H1 (cell line): ENCODE data around the gene PRSS38. TPM values are rescaled to one million over a fixed set of nuclear protein-coding genes. Genes with fewer than 3 reads are reported as not detected.

Experiments used
- CTCF ChIA-PET: fragments of 300-600 bp; sonication (Branson Sonifier 250); formaldehyde crosslinking; loops from one replicate; lab custom pipeline; 2021; ENCODE audit not compliant: partially characterized antibody; lab: Charles Lee
- POLR2A ChIA-PET: fragments of 300-600 bp; sonication (Branson Sonifier 250); formaldehyde crosslinking; loops from one replicate; lab custom pipeline; 2021; ENCODE audit warnings: inconsistent platforms; ENCODE audit not compliant: partially characterized antibody; lab: Charles Lee
- DNase-seq, 2 experiments: peaks; one replicate each; pipeline versions ENCODE4 v3.0.0 to v3.0.0-alpha.2; 2010 to 2022; ENCODE audit warnings: low spot score in 2 of 2, low read depth in 1 of 2, mixed read lengths in 1 of 2
- FAIRE-seq: peaks from 2 replicates; lab custom pipeline; 2011; peaks lifted over from hg19 to GRCh38; lab: Jason Lieb, UNC
- H2AFZ ChIP-seq: 2 replicates; pipeline ENCODE4 v1.8.1; 2012; ENCODE audit warnings: low read length, inconsistent platforms
- H2AK5ac ChIP-seq: 2 replicates; pipeline ENCODE4 v1.6.1; 2013; ENCODE audit warnings: low read depth, low read length
- H2BK120ac ChIP-seq: replicated peaks from 2 replicates; pipeline ENCODE3; 2013; ENCODE audit warnings: low read depth, low read length, inconsistent platforms
- H2BK12ac ChIP-seq: 2 replicates; pipeline ENCODE4 v1.6.1; 2013; ENCODE audit warnings: low read depth, low read length
- H2BK15ac ChIP-seq: 2 replicates; pipeline ENCODE4 v1.6.1; 2013; ENCODE audit warnings: low read length
- H2BK20ac ChIP-seq: 2 replicates; pipeline ENCODE4 v1.6.1; 2013; ENCODE audit warnings: low read length
- H2BK5ac ChIP-seq: 2 replicates; pipeline ENCODE4 v1.6.1; 2013; ENCODE audit warnings: low read depth, low read length
- H3K14ac ChIP-seq: 2 replicates; pipeline ENCODE4 v1.6.1; 2013; ENCODE audit warnings: inconsistent platforms; ENCODE audit not compliant: insufficient read length
- H3K18ac ChIP-seq: 2 replicates; pipeline ENCODE4 v1.6.1; 2013; ENCODE audit warnings: low read length; ENCODE audit errors: extremely low read depth
- H3K23ac ChIP-seq: 2 replicates; pipeline ENCODE4 v1.6.1; 2013; ENCODE audit warnings: inconsistent platforms; ENCODE audit not compliant: insufficient read length
- H3K23me2 ChIP-seq: 2 replicates; pipeline ENCODE4 v1.6.1; 2013; ENCODE audit warnings: low read depth, low read length
- H3K27ac ChIP-seq: 2 replicates; pipeline ENCODE4 v1.6.1; 2011; ENCODE audit warnings: low read depth, low read length, inconsistent platforms
- H3K27me3 ChIP-seq, 4 experiments: replicated peaks in 1 of 4; 1 replicate in 1 of 4; 2 replicates in 3 of 4; pipeline versions ENCODE4 v1.6.1 to v1.8.1; 2011 to 2013; ENCODE audit warnings: low read length in 3 of 4, mild to moderate bottlenecking in 3 of 4, inconsistent platforms in 2 of 4, mixed read lengths in 2 of 4, moderate library complexity in 1 of 4; ENCODE audit not compliant: control insufficient read depth in 3 of 4, insufficient read depth in 3 of 4; ENCODE audit errors: extremely low read depth in 1 of 4
- H3K36me3 ChIP-seq, 4 experiments: 2 replicates each; pipeline versions ENCODE4 v1.6.1 to v1.8.1; 2011 to 2013; ENCODE audit warnings: mild to moderate bottlenecking in 4 of 4, low read length in 3 of 4, moderate library complexity in 2 of 4, control low read depth in 1 of 4, inconsistent platforms in 1 of 4; ENCODE audit not compliant: insufficient read depth in 4 of 4, control insufficient read depth in 2 of 4
- H3K4ac ChIP-seq: replicated peaks from 2 replicates; pipeline ENCODE3; 2013; ENCODE audit warnings: low read length, low read depth, mixed read lengths, inconsistent platforms; ENCODE audit not compliant: insufficient read length
- H3K4me1 ChIP-seq, 4 experiments: replicated peaks in 1 of 4; 1 replicate in 1 of 4; 2 replicates in 3 of 4; pipeline versions ENCODE4 v1.6.1 to v1.8.1; 2011 to 2013; ENCODE audit warnings: low read length in 3 of 4, inconsistent platforms in 2 of 4, mixed read lengths in 1 of 4; ENCODE audit not compliant: insufficient read depth in 4 of 4, control insufficient read depth in 3 of 4
- H3K4me2 ChIP-seq, 2 experiments: 2 replicates each; pipeline versions ENCODE4 v1.6.1 to v1.8.1; 2011 to 2013; ENCODE audit warnings: low read depth in 2 of 2, low read length in 2 of 2, control low read depth in 1 of 2, inconsistent platforms in 1 of 2, mild to moderate bottlenecking in 1 of 2; ENCODE audit not compliant: insufficient read depth in 1 of 2
- H3K4me3 ChIP-seq, 4 experiments: fragments of 200-600, 300-600 bp in 1 of 4; sonication (generic), shearing (Covaris generic), sonication (Bioruptor Twin) in 1 of 4; 2 replicates each; pipeline versions ENCODE4 v1.5.1 to v1.8.1; 2011 to 2016; ENCODE audit warnings: low read length in 4 of 4, low read depth in 3 of 4, control low read depth in 2 of 4, inconsistent platforms in 2 of 4, mild to moderate bottlenecking in 2 of 4, mixed read lengths in 1 of 4, moderate library complexity in 1 of 4; ENCODE audit not compliant: insufficient read depth in 2 of 4; ENCODE audit errors: extremely low read depth in 1 of 4
- H3K56ac ChIP-seq: replicated peaks from 2 replicates; pipeline ENCODE3; 2013; ENCODE audit warnings: low read depth, mild to moderate bottlenecking, mixed read lengths, low read length, inconsistent platforms; ENCODE audit not compliant: insufficient read length
- H3K79me1 ChIP-seq: 2 replicates; pipeline ENCODE4 v1.6.1; 2013; ENCODE audit warnings: low read depth, low read length, control low read depth
- H3K79me2 ChIP-seq, 2 experiments: 2 replicates each; pipeline versions ENCODE4 v1.6.1 to v1.8.1; 2012 to 2013; ENCODE audit warnings: low read length in 2 of 2, mild to moderate bottlenecking in 2 of 2, inconsistent platforms in 1 of 2; ENCODE audit not compliant: insufficient read depth in 2 of 2, control insufficient read depth in 1 of 2
- H3K9ac ChIP-seq, 4 experiments: replicated peaks in 1 of 4; 1 replicate in 1 of 4; 2 replicates in 3 of 4; pipeline versions ENCODE4 v1.6.1 to v1.8.1; 2011 to 2013; ENCODE audit warnings: low read depth in 3 of 4, low read length in 3 of 4, control low read depth in 2 of 4, mild to moderate bottlenecking in 2 of 4, moderate library complexity in 2 of 4, inconsistent platforms in 1 of 4; ENCODE audit errors: extremely low read depth in 1 of 4
- H3K9me3 ChIP-seq, 2 experiments: 2 replicates each; pipeline versions ENCODE4 v1.6.1 to v1.8.1; 2012 to 2013; ENCODE audit warnings: mild to moderate bottlenecking in 2 of 2, moderate library complexity in 2 of 2, control low read depth in 1 of 2, inconsistent platforms in 1 of 2, low read depth in 1 of 2, low read length in 1 of 2, mixed read lengths in 1 of 2; ENCODE audit not compliant: insufficient read depth in 2 of 2
- H4K20me1 ChIP-seq, 2 experiments: replicated peaks in 1 of 2; 2 replicates each; pipeline versions ENCODE3 to v1.8.1; 2011 to 2013; ENCODE audit warnings: inconsistent platforms in 2 of 2, low read length in 2 of 2, mild to moderate bottlenecking in 1 of 2; ENCODE audit not compliant: insufficient read depth in 2 of 2, control insufficient read depth in 1 of 2
- H4K5ac ChIP-seq: 2 replicates; pipeline ENCODE4 v1.6.1; 2013; ENCODE audit warnings: low read length, low read depth, mixed read lengths, inconsistent platforms; ENCODE audit not compliant: insufficient read length
- H4K8ac ChIP-seq: 2 replicates; pipeline ENCODE4 v1.8.0; 2013; ENCODE audit warnings: mild to moderate bottlenecking, moderate library complexity, low read length, inconsistent platforms; ENCODE audit not compliant: insufficient read depth; ENCODE audit errors: extremely low read depth
- H4K91ac ChIP-seq: replicated peaks from 2 replicates; pipeline ENCODE3; 2013; ENCODE audit warnings: low read length, mixed read lengths, inconsistent platforms; ENCODE audit not compliant: insufficient read length
- CEBPB ChIP-seq: IDR thresholded peaks from 2 replicates; pipeline ENCODE4 v1.6.1; 2012; ENCODE audit warnings: low read depth, low read length
- HDAC2 ChIP-seq, 2 experiments: fragments of 300-600 bp in 1 of 2; sonication (generic) in 1 of 2; IDR thresholded peaks; 2 replicates each; pipeline ENCODE4 v1.6.1; 2011 to 2012; ENCODE audit warnings: low read depth in 2 of 2, low read length in 2 of 2, mild to moderate bottlenecking in 2 of 2, moderate library complexity in 2 of 2, borderline replicate concordance in 1 of 2, inconsistent platforms in 1 of 2
- KDM5A ChIP-seq: fragments of 200-600 bp; IDR thresholded peaks from 2 replicates; pipeline ENCODE4 v1.7.1; 2012; ENCODE audit warnings: mild to moderate bottlenecking, low read length, inconsistent platforms, mixed read lengths
- PHF8 ChIP-seq: fragments of 200-600 bp; sonication (generic); conservative IDR thresholded peaks from 2 replicates; pipeline ENCODE4 v1.7.1; 2012; ENCODE audit warnings: low read depth, mild to moderate bottlenecking, inconsistent platforms, low read length, moderate library complexity
- SUZ12 ChIP-seq: fragments of 200-600 bp; sonication (generic); IDR thresholded peaks from 2 replicates; pipeline ENCODE4 v1.6.1; 2012; ENCODE audit warnings: mild to moderate bottlenecking, inconsistent platforms, low read length, moderate library complexity, mixed read lengths
- WGBS, 2 experiments: shearing (Covaris generic) in 1 of 2; methylation state at CpG; one replicate each; pipeline versions ENCODE4 v1.1.6 to v1.1.7; 2013 to 2015; ENCODE audit warnings: low lambda C conversion rate in 2 of 2, mixed read lengths in 2 of 2, inconsistent platforms in 1 of 2, low coverage in 1 of 2, missing lambda C conversion rate in 1 of 2; ENCODE audit not compliant: insufficient replicate concordance in 2 of 2, insufficient coverage in 1 of 2, insufficient read length in 1 of 2; ENCODE audit errors: extremely low coverage in 1 of 2, missing lambda C conversion rate in 1 of 2; 5-methylcytosine and 5-hydroxymethylcytosine counted together
- polyA plus RNA-seq, 7 experiments: library from polyadenylated mRNA; depleted of rRNA in 3 of 7; stranded (reverse) in 5 of 7; unstranded in 2 of 7; fragments of >200 nt in 5 of 7; fragments of 200-250 nt in 2 of 7; gene quantifications; 1 replicate in 5 of 7; 2 replicates in 1 of 7; 4 replicates in 1 of 7; pipeline versions ENCODE4 v1.2.1 to v1.2.3, GENCODE V29; 2011 to 2013; ENCODE audit warnings: missing spikeins in 2 of 7, mixed read lengths in 2 of 7
- total RNA-seq: library from RNA; stranded (reverse); fragmentation: NEBNext Ultra II Directional; extraction: Animal tissue kit (Norgen Biotek cat#: 25700); gene quantifications from 2 replicates; pipeline ENCODE4 v1.2.1, GENCODE V29; 2021
- TF ChIP-seq, protein P1 (sequence below): IDR thresholded peaks from 2 replicates; pipeline ENCODE4 v1.6.1; 2011; ENCODE audit warnings: low read depth, mild to moderate bottlenecking, low read length; ENCODE audit not compliant: insufficient read depth

PRSS38 gene
- total and polyA plus RNA-seq, 2 of the 8 experiments (the other 6 are each of a cell fraction or from before 2014, with no cell fraction given): not detected

DNA sequence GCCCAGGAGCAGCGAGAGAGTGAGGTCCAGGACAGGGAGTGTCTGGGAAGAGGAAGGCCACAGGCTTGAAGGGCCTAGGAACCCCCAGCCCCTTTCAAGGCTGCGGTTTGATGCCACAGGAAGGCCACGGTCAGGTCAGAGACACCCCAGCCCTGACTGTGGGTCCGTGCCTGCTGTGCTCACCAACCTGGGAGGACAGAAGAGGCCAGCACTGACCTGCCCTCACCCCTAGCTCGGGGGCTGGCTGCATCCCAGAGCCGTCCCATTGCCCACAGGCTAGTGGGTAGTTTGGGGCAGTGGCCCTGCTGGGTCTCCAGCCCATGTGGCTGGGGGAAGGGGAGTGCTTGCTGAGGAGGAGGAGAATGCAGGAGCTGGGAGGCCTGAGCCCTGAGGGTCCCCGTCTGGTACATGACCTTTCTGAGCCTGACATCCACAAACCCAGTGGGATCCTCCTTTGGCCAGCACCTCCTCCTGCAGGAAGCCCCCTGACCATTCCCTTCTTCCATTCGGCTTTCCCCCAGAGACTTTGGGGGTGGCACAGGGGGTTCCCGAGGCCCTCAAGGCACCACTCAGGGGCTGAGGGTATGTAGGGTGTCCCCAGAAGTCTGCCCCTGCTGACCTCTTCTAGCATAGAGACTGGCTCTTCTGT lies 77.9 kb downstream of the PRSS38 start:
- H3K79me2 ChIP-seq: no peaks in the 10 kb centered on the region
- FAIRE-seq: no peak
- H3K4me3 ChIP-seq: no peak overlapping the region
- no peak overlapping the region for H3K27ac ChIP-seq
- H2BK12ac ChIP-seq: peak overlapping the region; percentile 84; the same call in 1 of the 2 replicates
- H2BK120ac ChIP-seq: no peak overlapping the region
- H3K4me2 ChIP-seq: no peak overlapping the region
- H2BK20ac ChIP-seq: peak overlapping the region; percentile 86; the same call in 1 of the 2 replicates
- no peaks in the 10 kb centered on the region for H3K36me3 ChIP-seq
- no peaks in the 10 kb centered on the region for H3K9me3 ChIP-seq
- no peak overlapping the region for H3K9ac ChIP-seq
- no peaks in the 10 kb centered on the region for H4K20me1 ChIP-seq
- H3K14ac ChIP-seq: no peak overlapping the region
- peak in 1 of 2 experiments; percentile 39 for DNase-seq
- peak overlapping the region; percentile 85; the same call in 1 of the 2 replicates for H2BK5ac ChIP-seq
- H3K18ac ChIP-seq: no peak overlapping the region
- H3K56ac ChIP-seq: no peak overlapping the region
- H3K79me1 ChIP-seq: no peaks in the 10 kb centered on the region
- no peak overlapping the region for H3K23ac ChIP-seq
- TF ChIP-seq, protein P1, sequence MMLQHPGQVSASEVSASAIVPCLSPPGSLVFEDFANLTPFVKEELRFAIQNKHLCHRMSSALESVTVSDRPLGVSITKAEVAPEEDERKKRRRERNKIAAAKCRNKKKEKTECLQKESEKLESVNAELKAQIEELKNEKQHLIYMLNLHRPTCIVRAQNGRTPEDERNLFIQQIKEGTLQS: no peak
- TF ChIP-seq KDM5A: no peak
- TF ChIP-seq CEBPB: no peak
- TF ChIP-seq HDAC2 (IDR thresholded peaks at IDR 0.05; ENCODE audit: borderline replicate concordance in 1 of 2, low read depth in 2 of 2, low read length in 2 of 2): no peak
- no peak for TF ChIP-seq PHF8
- no peak for TF ChIP-seq SUZ12
- no peak overlapping the region; the same call in 1 of the 2 replicates for H4K8ac ChIP-seq
- H3K4ac ChIP-seq: no peak overlapping the region
- ChIA-PET POLR2A (no interaction called here), CTCF (no interaction called here)
- peak overlapping the region; percentile 86 for H4K91ac ChIP-seq
- peak overlapping the region; percentile 88; the same call in 1 of the 2 replicates for H2BK15ac ChIP-seq
- no peaks in the 10 kb centered on the region for H3K23me2 ChIP-seq
- H3K27me3 ChIP-seq: no peaks in the 10 kb centered on the region
- peaks cover 0 to 19% (median 2%) of the 10 kb centered on the region in 4 experiments; a peak in 4 of 7 replicates for H3K4me1 ChIP-seq
- no peak overlapping the region for H2AK5ac ChIP-seq
- no peak overlapping the region for H2AFZ ChIP-seq
- 92% methylated on average over 7 of the region's 9 CpGs; no CpG with 5 or more reads in 1 of the 2 experiments for WGBS, 2 experiments
- H4K5ac ChIP-seq: no peak overlapping the region
